Loucy (cell line): ENCODE data around the gene PHLDB1.

Experiments
- H2AFZ ChIP-seq: fragments of 200-600 bp; sonication (generic); 2 replicates; pipeline ENCODE4 v1.6.0; 2016; ENCODE audit warnings: antibody characterized with exemption, mild to moderate bottlenecking, low read length, moderate library complexity
- H3F3A ChIP-seq: fragments of 200-600 bp; 2 replicates; pipeline ENCODE4 v1.6.0; 2016; ENCODE audit warnings: antibody characterized with exemption, low read depth, mild to moderate bottlenecking
- H3K27me3 ChIP-seq: fragments of 200-600 bp; sonication (generic); 2 replicates; pipeline ENCODE4 v1.6.1; 2014; ENCODE audit warnings: low read length, mild to moderate bottlenecking; ENCODE audit not compliant: insufficient read depth, poor library complexity, severe bottlenecking
- H3K36me3 ChIP-seq: fragments of 200-600 bp; sonication (generic); 2 replicates; pipeline ENCODE4 v1.6.1; 2016; ENCODE audit warnings: low read length; ENCODE audit not compliant: insufficient read depth
- H3K4me1 ChIP-seq: fragments of 200-600 bp; sonication (generic); 2 replicates; pipeline ENCODE4 v1.5.1; 2014; ENCODE audit warnings: low read length, mild to moderate bottlenecking; ENCODE audit not compliant: insufficient read depth, poor library complexity, severe bottlenecking
- H3K4me2 ChIP-seq: fragments of 200-600 bp; sonication (generic); 2 replicates; pipeline ENCODE4 v1.6.0; 2014; ENCODE audit warnings: antibody characterized with exemption, low read length, low read depth, mild to moderate bottlenecking; ENCODE audit not compliant: poor library complexity, severe bottlenecking
- H3K4me3 ChIP-seq: fragments of 200-600 bp; sonication (generic); 2 replicates; pipeline ENCODE4 v1.5.1; 2014; ENCODE audit warnings: low read length, mild to moderate bottlenecking, mixed read lengths; ENCODE audit not compliant: poor library complexity, severe bottlenecking
- H3K79me2 ChIP-seq: fragments of 200-600 bp; sonication (generic); 2 replicates; pipeline ENCODE4 v1.6.1; 2014; ENCODE audit warnings: low read length; ENCODE audit not compliant: insufficient read depth
- H3K9ac ChIP-seq: fragments of 200-600 bp; sonication (generic); 2 replicates; pipeline ENCODE4 v1.6.0; 2014; ENCODE audit warnings: mild to moderate bottlenecking, low read depth, low read length, moderate library complexity; ENCODE audit not compliant: poor library complexity, severe bottlenecking
- H3K9me2 ChIP-seq: fragments of 200-600 bp; sonication (generic); replicated peaks from 2 replicates; pipeline ENCODE4 v1.6.1; 2016; ENCODE audit warnings: low read depth, low read length, mixed read lengths
- H3K9me3 ChIP-seq: fragments of 200-600 bp; sonication (generic); 2 replicates; pipeline ENCODE4 v1.6.1; 2014; ENCODE audit warnings: mild to moderate bottlenecking, antibody characterized with exemption, low read length, low read depth; ENCODE audit not compliant: insufficient read depth
- H4K20me1 ChIP-seq: fragments of 200-600 bp; sonication (generic); 2 replicates; pipeline ENCODE4 v1.6.0; 2014; ENCODE audit warnings: antibody characterized with exemption, low read length, mild to moderate bottlenecking; ENCODE audit not compliant: insufficient read depth, poor library complexity, severe bottlenecking
- CTCF ChIP-seq: fragments of 200-600 bp; sonication (generic); conservative IDR thresholded peaks from 2 replicates; pipeline ENCODE4 v1.5.1; 2014; ENCODE audit warnings: mild to moderate bottlenecking, antibody characterized with exemption, low read length
- EZH2phosphoT487 ChIP-seq: fragments of 200-600 bp; IDR thresholded peaks from 2 replicates; pipeline ENCODE4 v1.6.1; 2018; ENCODE audit warnings: antibody characterized with exemption, mild to moderate bottlenecking, moderate library complexity, borderline replicate concordance

PHLDB1 gene

GRCh38 chr11:118656563-118657165, 49.2 kb downstream of the PHLDB1 start:
- H3K4me2 ChIP-seq = no peak overlapping the region
- H3K9me2 ChIP-seq = no peaks in the 10 kb centered on the region
- H3K27me3 ChIP-seq = no peaks in the 10 kb centered on the region
- H3K4me3 ChIP-seq = no peak overlapping the region
- no peak overlapping the region for H2AFZ ChIP-seq
- no peak for TF ChIP-seq CTCF
- no peak for TF ChIP-seq EZH2phosphoT487
- no peaks in the 10 kb centered on the region for H3K9me3 ChIP-seq
- no peak overlapping the region for H3K9ac ChIP-seq
- H3K79me2 ChIP-seq = no peaks in the 10 kb centered on the region
- H4K20me1 ChIP-seq = no peaks in the 10 kb centered on the region
- no peaks in the 10 kb centered on the region for H3F3A ChIP-seq
- no peaks in the 10 kb centered on the region for H3K36me3 ChIP-seq
- peaks cover 35% of the 10 kb centered on the region for H3K4me1 ChIP-seq

GRCh38 chr11:118657238-118657637, 49.8 kb downstream of the PHLDB1 start:
- Histone ChIP-seq H4K20me1 (no peaks in the 10 kb centered on the region), H3K9me3 (no peaks in the 10 kb centered on the region), H3K4me3 (no peak overlapping the region), H3F3A (no peaks in the 10 kb centered on the region), H2AFZ (no peak overlapping the region), H3K27me3 (no peaks in the 10 kb centered on the region), H3K4me2 (no peak overlapping the region), H3K9ac (no peak overlapping the region), H3K9me2 (no peaks in the 10 kb centered on the region), H3K4me1 (peaks cover 29% of the 10 kb centered on the region), H3K36me3 (no peaks in the 10 kb centered on the region), H3K79me2 (no peaks in the 10 kb centered on the region)
- TF ChIP-seq CTCF (no peak), EZH2phosphoT487 (no peak)

GRCh38 chr11:118657709-118658428, 50.5 kb downstream of the PHLDB1 start:
- Histone ChIP-seq H3K36me3 (no peaks in the 10 kb centered on the region), H3K9ac (no peak overlapping the region), H3K4me1 (peaks cover 24% of the 10 kb centered on the region), H3K4me3 (no peak overlapping the region), H3K9me3 (no peaks in the 10 kb centered on the region), H3K27me3 (no peaks in the 10 kb centered on the region), H3K79me2 (no peaks in the 10 kb centered on the region), H2AFZ (no peak overlapping the region), H3K9me2 (no peaks in the 10 kb centered on the region), H4K20me1 (no peaks in the 10 kb centered on the region), H3K4me2 (no peak overlapping the region), H3F3A (no peaks in the 10 kb centered on the region)
- no peak for TF ChIP-seq CTCF
- no peak for TF ChIP-seq EZH2phosphoT487
